Tibial nerve (tissue), 4 donors: Measurements from ENCODE around the gene SEPHS1.

Experiments used
- CTCF ChIP-seq, 5 experiments: fragments of 200-600 bp in 3 of 5; fragments of 450-650 bp in 2 of 5; sonication (generic) in 3 of 5; IDR thresholded peaks; one replicate each; pipeline ENCODE4 v1.5.1; 2016 to 2019; ENCODE audit warnings: antibody characterized with exemption in 5 of 5, mild to moderate bottlenecking in 3 of 5, moderate library complexity in 2 of 5
- EP300 ChIP-seq, 2 donors: sonication (generic); formaldehyde crosslinking; IDR thresholded peaks; one replicate each; pipeline ENCODE4 v1.6.1; 2017; ENCODE audit warnings: antibody characterized with exemption in 2 of 2, mild to moderate bottlenecking in 1 of 2

- TF ChIP-seq CTCF (IDR thresholded peaks at IDR 0.05) (no peak), EP300 (IDR thresholded peaks at IDR 0.05) (no peak)
Observed at GRCh38 chr10:13386021-13386420, 37.9 kb upstream of the SEPHS1 start.
